ENCODE results near the gene SNX32. TPM values are rescaled to one million over a fixed set of nuclear protein-coding genes. Genes with fewer than 3 reads are reported as not detected.

SNX32 gene
- total RNA-seq, 1 experiment from 2014 or later: not detected

- CTCF ChIA-PET: interaction anchor here (0.9 to 1.2 kb wide), 2 partner anchors 30 to 49 kb away, joined by 3 read pairs; no protein-coding TSS in a partner anchor
- Histone ChIP-seq H3K4me3 (replicated peaks in 1 of 2; ENCODE audit: low read depth in 1 of 2, low read length in 2 of 2) (no peak overlapping the region), H3K4me2 (ENCODE audit: low read length) (no peak overlapping the region), H3K4me1 (ENCODE audit: control insufficient read depth in 1 of 2, insufficient read depth in 2 of 2, low read length in 2 of 2) (no peaks in the 10 kb centered on the region), H3K36me3 (ENCODE audit: control insufficient read depth in 1 of 2, insufficient read depth in 2 of 2, low read length in 2 of 2) (no peaks in the 10 kb centered on the region), H3K27ac (ENCODE audit: low read depth, low read length) (no peak overlapping the region), H3K9me3 (ENCODE audit: control insufficient read depth in 1 of 2, insufficient read depth in 1 of 2, low read depth in 1 of 2, low read length in 2 of 2) (no peaks in the 10 kb centered on the region), H3K27me3 (ENCODE audit: insufficient read depth, low read length) (no peaks in the 10 kb centered on the region), H3K9ac (ENCODE audit: low read length) (no peak overlapping the region), H3K9me2 (ENCODE audit: insufficient read depth) (no peaks in the 10 kb centered on the region), H2AFZ (ENCODE audit: low read depth, low read length, poor library complexity, severe bottlenecking) (no peak overlapping the region), H4K20me1 (ENCODE audit: insufficient read depth) (no peaks in the 10 kb centered on the region), H3K79me2 (ENCODE audit: insufficient read depth, low read length) (no peaks in the 10 kb centered on the region)
- no peak for DNase-seq (ENCODE audit: low read depth, low spot score)
- intact Hi-C loops (cut with micrococcal nuclease): no loop called here
- no peak for TF ChIP-seq SP1 (IDR thresholded peaks at IDR 0.05; ENCODE audit: low read depth)
- peak; percentile 31 for TF ChIP-seq RAD21 (IDR thresholded peaks at IDR 0.05; ENCODE audit: low read depth)
- RAD21 ChIA-PET (ENCODE audit: low non-redundant PET in 1 of 2, low total read pairs in 2 of 2, uncharacterized antibody in 2 of 2, unreplicated experiment in 2 of 2): no interaction called here
- ATAC-seq: peak; percentile 73
- no TSS peak for BruUV-seq (replicated peaks)
- POLR2A ChIA-PET: no interaction called here
These were observed 23.5 kb upstream of the SNX32 start for GRCh38 chr11:65810046-65810868.

GRCh38 chr11:65811764-65812475, 21.8 kb upstream of the SNX32 start:
- Histone ChIP-seq H3K79me2 (ENCODE audit: insufficient read depth, low read length) (no peaks in the 10 kb centered on the region), H3K9me2 (ENCODE audit: insufficient read depth) (no peaks in the 10 kb centered on the region), H2AFZ (ENCODE audit: low read depth, low read length, poor library complexity, severe bottlenecking) (no peak overlapping the region), H3K4me2 (ENCODE audit: low read length) (no peak overlapping the region), H3K4me3 (replicated peaks in 1 of 2; ENCODE audit: low read depth in 1 of 2, low read length in 2 of 2) (no peak overlapping the region), H3K9ac (ENCODE audit: low read length) (no peak overlapping the region), H3K9me3 (ENCODE audit: control insufficient read depth in 1 of 2, insufficient read depth in 1 of 2, low read depth in 1 of 2, low read length in 2 of 2) (no peaks in the 10 kb centered on the region), H3K27me3 (ENCODE audit: insufficient read depth, low read length) (no peaks in the 10 kb centered on the region), H3K4me1 (ENCODE audit: control insufficient read depth in 1 of 2, insufficient read depth in 2 of 2, low read length in 2 of 2) (peaks cover 0 to 2% of the 10 kb centered on the region in 2 experiments; a peak in 2 of 4 replicates), H4K20me1 (ENCODE audit: insufficient read depth) (no peaks in the 10 kb centered on the region), H3K27ac (ENCODE audit: low read depth, low read length) (no peak overlapping the region), H3K36me3 (ENCODE audit: control insufficient read depth in 1 of 2, insufficient read depth in 2 of 2, low read length in 2 of 2) (no peaks in the 10 kb centered on the region)
- DNase-seq (ENCODE audit: low read depth, low spot score): no peak
- RAD21 ChIA-PET (ENCODE audit: low non-redundant PET in 1 of 2, low total read pairs in 2 of 2, uncharacterized antibody in 2 of 2, unreplicated experiment in 2 of 2): no interaction called here
- BruUV-seq (replicated peaks): no TSS peak
- CTCF ChIA-PET: interaction anchor here (2.4 kb wide), 1 partner anchor 32 kb away, joined by 10 read pairs; the partner anchor contains the start of gene AP5B1
- ATAC-seq: no peak
- TF ChIP-seq YY1 (IDR thresholded peaks at IDR 0.05; ENCODE audit: extremely low read depth, insufficient replicate concordance, low read depth, low read length): no peak
- intact Hi-C loops (cut with micrococcal nuclease): no loop called here
- POLR2A ChIA-PET: no interaction called here

Measured in HCT116 (cell line).